Peyer's patch (tissue), 4 donors: Measurements from ENCODE around the gene ACTR5.

Experiments
- CTCF ChIP-seq, 6 experiments: fragments of 450-650 bp in 4 of 6; fragments of 200-600 bp in 2 of 6; sonication (generic) in 1 of 6; IDR thresholded peaks; one replicate each; pipeline ENCODE4 v1.5.1; 2017 to 2019; ENCODE audit warnings: antibody characterized with exemption in 6 of 6, mild to moderate bottlenecking in 3 of 6, moderate library complexity in 1 of 6
- POLR2A ChIP-seq, 2 donors: fragments of 450-650 bp; IDR thresholded peaks; one replicate each; pipeline ENCODE4 v1.5.1; 2017; ENCODE audit warnings: antibody characterized with exemption in 2 of 2, mild to moderate bottlenecking in 2 of 2, moderate library complexity in 2 of 2

DNA sequence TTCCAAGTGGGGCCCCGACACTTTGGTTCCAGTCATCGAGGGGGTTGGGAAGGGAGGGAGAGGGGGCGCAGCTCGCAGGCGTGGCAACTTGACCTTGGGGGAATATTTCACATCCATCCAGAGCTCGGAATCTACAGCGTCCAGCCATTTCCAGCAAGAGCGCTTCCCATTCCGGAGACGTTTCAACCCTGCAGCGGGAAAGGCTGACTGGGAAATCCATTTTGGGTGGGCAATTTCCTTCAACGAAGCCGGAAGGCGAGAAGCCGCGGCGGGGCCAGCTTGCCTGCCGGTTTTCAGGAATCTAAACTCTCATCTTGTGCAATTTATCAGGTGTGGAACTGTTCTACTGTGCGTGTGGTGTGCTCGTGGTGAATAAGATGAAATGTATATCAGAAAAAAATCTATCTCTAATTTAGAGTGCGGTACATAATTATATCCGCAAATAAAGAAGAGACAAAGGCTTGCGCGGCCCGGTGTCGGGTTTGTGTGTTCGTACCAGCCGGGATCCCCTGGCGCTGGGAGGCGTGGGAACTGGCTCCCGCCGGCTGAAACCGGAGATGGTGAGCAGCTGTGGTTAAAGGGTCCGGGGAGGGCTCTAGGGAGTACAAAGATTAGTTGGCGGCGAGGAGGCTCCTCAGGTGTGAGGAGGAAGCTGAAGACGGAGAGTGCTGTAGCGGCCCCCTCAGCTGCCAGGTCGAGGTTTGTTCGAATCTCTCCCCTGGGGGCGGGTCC is 19.2 kb upstream of the ACTR5 start:
- TF ChIP-seq CTCF (IDR thresholded peaks at IDR 0.05) (no peak), POLR2A (IDR thresholded peaks at IDR 0.05) (no peak)
